Measurements from ENCODE around the gene MRPL53. TPM values are rescaled to one million over a fixed set of nuclear protein-coding genes. Genes with fewer than 3 reads are reported as not detected.

MRPL53 gene
- total and polyA plus RNA-seq, 2 of the 13 experiments (the other 11 are each of a cell fraction or from before 2014, with no cell fraction given): 34.3 to 51.9 TPM

DNA sequence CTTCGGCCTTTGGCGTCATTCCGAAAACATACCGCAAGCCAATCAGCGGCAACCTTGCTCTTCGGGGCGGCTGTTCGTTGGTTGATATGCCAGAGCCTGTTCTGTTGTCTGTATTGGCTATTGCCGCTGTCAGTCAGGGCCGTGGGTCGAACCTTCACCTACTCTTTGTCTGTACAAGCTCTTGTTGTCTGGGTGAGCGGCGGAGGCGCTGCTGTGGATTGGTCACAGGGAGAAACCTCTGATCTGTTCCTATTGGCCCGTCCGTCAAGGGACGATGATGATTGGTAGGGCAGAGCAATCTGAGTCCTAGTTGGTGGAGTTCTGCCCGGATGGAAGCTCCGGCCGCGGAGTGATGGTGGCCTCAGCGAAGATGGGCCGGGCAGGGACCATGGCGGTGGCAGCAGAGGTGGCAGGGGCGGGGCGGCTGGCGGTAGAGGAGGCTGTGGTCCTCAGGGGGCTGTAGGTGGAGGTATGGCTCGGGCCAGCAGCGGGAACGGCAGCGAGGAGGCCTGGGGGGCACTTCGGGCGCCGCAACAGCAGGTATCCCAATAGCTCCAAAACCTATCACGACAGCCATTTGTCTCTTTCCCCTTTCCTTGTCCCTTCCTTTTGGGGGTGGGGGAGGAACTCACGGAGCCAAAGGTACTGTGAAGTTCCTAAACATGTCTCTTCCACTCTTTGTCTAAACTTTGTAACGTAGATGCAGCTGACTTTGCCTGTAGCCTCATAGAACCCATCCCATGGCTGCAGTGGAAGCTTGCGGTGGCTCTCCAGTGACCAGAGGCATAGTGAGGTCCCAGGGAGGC lies 14.1 kb downstream of the MRPL53 start, which contains the start of gene WBP1 (continued):
- TF ChIP-seq, protein P1, sequence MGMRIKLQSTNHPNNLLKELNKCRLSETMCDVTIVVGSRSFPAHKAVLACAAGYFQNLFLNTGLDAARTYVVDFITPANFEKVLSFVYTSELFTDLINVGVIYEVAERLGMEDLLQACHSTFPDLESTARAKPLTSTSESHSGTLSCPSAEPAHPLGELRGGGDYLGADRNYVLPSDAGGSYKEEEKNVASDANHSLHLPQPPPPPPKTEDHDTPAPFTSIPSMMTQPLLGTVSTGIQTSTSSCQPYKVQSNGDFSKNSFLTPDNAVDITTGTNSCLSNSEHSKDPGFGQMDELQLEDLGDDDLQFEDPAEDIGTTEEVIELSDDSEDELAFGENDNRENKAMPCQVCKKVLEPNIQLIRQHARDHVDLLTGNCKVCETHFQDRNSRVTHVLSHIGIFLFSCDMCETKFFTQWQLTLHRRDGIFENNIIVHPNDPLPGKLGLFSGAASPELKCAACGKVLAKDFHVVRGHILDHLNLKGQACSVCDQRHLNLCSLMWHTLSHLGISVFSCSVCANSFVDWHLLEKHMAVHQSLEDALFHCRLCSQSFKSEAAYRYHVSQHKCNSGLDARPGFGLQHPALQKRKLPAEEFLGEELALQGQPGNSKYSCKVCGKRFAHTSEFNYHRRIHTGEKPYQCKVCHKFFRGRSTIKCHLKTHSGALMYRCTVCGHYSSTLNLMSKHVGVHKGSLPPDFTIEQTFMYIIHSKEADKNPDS (CRISPR knock-in tag; IDR thresholded peaks at IDR 0.05): no peak
- TF ChIP-seq ZNF30 (CRISPR knock-in tag; IDR thresholded peaks at IDR 0.05) (no peak), ZNF619 (CRISPR knock-in tag; IDR thresholded peaks at IDR 0.05) (no peak), ZNF460 (CRISPR knock-in tag; IDR thresholded peaks at IDR 0.05; ENCODE audit: borderline replicate concordance) (no peak), TARDBP (CRISPR knock-in tag; IDR thresholded peaks at IDR 0.05) (0 out of 2 replicates have a peak, but pooled peaks have one; percentile 12), BORCS8-MEF2B (CRISPR knock-in tag; IDR thresholded peaks at IDR 0.05) (peak; percentile 44; the same call in 1 of the 2 replicates), ZNF782 (CRISPR knock-in tag; IDR thresholded peaks at IDR 0.05; ENCODE audit: borderline replicate concordance) (no peak), SMYD3 (CRISPR knock-in tag; IDR thresholded peaks at IDR 0.05) (no peak), ZFX (CRISPR knock-in tag; IDR thresholded peaks at IDR 0.05; ENCODE audit: low read depth) (peak; percentile 7; the same call in 1 of the 2 replicates), AKAP8 (CRISPR knock-in tag; IDR thresholded peaks at IDR 0.05) (peak; percentile 8; the same call in 1 of the 2 replicates), CBX2 (IDR thresholded peaks at IDR 0.05; ENCODE audit: low read depth, low read length) (no peak), CBX2 (CRISPR knock-in tag; IDR thresholded peaks at IDR 0.05; ENCODE audit: low read depth) (no peak), FOXM1 (CRISPR knock-in tag; IDR thresholded peaks at IDR 0.05) (0 out of 2 replicates have a peak, but pooled peaks have one; percentile 70), ETS1 (CRISPR knock-in tag; IDR thresholded peaks at IDR 0.05) (no peak), KDM6A (CRISPR knock-in tag; IDR thresholded peaks at IDR 0.05; ENCODE audit: low read depth) (no peak), SKI (IDR thresholded peaks at IDR 0.05; ENCODE audit: partially characterized antibody) (peak; percentile 55)
- TF ChIP-seq, protein P2, sequence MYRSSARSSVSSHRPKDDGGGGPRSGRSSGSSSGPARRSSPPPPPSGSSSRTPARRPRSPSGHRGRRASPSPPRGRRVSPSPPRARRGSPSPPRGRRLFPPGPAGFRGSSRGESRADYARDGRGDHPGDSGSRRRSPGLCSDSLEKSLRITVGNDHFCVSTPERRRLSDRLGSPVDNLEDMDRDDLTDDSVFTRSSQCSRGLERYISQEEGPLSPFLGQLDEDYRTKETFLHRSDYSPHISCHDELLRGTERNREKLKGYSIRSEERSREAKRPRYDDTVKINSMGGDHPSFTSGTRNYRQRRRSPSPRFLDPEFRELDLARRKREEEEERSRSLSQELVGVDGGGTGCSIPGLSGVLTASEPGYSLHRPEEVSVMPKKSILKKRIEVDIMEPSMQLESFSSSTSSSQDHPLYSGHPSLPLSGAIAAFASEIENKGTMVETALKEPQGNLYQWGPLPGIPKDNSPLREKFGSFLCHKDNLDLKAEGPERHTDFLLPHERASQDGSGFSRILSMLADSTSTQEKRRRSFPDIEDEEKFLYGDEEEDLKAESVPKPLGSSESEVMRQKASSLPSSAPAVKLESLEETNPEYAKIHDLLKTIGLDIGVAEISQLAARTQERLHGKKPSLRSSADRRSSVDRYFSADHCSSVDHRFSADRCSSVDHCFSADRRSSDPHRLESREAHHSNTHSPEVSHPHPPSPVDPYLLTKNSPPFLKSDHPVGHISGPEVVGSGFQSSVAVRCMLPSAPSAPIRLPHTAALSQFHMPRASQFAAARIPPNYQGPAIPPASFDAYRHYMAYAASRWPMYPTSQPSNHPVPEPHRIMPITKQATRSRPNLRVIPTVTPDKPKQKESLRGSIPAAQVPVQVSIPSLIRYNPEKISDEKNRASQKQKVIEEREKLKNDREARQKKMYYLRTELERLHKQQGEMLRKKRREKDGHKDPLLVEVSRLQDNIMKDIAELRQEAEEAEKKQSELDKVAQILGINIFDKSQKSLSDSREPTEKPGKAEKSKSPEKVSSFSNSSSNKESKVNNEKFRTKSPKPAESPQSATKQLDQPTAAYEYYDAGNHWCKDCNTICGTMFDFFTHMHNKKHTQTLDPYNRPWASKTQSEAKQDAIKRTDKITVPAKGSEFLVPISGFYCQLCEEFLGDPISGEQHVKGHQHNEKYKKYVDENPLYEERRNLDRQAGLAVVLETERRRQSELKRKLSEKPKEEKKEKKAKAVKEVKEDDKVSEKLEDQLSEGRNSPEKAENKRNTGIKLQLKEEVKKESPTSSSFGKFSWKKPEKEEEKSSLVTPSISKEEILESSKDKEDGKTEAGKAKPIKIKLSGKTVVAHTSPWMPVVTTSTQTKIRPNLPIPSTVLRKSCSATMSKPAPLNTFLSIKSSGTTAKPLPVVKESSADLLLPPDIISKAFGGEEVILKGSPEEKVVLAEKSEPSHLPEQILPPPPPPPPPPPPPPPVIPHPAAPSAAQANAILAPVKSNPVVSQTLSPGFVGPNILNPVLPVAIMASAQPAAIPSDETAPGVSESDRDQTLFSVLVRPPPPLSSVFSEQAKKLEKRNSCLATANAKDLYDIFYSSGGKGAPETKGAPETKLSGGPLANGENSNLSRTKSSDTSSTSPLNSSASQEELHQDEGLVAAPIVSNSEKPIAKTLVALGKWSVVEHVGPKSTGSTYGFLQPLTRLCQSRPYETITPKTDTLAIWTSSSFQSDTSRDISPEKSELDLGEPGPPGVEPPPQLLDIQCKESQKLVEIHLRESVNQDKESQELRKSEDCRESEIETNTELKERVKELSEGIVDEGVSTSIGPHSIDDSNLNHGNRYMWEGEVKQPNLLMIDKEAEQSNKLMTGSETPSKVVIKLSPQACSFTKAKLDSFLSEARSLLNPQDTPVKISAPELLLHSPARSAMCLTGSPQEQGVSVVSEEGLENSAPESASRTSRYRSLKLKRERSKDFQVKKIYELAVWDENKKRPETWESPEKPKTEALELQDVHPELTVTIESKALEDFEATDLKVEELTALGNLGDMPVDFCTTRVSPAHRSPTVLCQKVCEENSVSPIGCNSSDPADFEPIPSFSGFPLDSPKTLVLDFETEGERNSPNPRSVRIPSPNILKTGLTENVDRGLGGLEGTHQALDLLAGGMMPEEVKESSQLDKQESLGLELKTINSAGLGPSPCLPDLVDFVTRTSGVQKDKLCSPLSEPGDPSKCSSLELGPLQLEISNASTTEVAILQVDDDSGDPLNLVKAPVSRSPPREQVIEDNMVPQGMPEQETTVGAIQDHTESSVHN (CRISPR knock-in tag; IDR thresholded peaks at IDR 0.05): no peak
- TF ChIP-seq, protein P3, sequence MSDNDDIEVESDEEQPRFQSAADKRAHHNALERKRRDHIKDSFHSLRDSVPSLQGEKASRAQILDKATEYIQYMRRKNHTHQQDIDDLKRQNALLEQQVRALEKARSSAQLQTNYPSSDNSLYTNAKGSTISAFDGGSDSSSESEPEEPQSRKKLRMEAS (IDR thresholded peaks at IDR 0.05): peak; percentile 60

Measured in HepG2 (cell line).